Keratinocyte (primary cell): Measurements from ENCODE around the gene LTF. TPM values are rescaled to one million over a fixed set of nuclear protein-coding genes. Genes with fewer than 3 reads are reported as not detected.

ENCODE experiments used
- DNase-seq: peaks from one replicate; pipeline ENCODE4 v3.0.0-alpha.2; 2011; ENCODE audit warnings: low read depth, missing footprints, low spot score
- FAIRE-seq: peaks from 2 replicates; lab custom pipeline; 2011; peaks lifted over from hg19 to GRCh38; lab: Jason Lieb, UNC
- H2AFZ ChIP-seq: 2 replicates; pipeline ENCODE4 v1.6.0; 2012; ENCODE audit warnings: low read length, control low read depth, inconsistent platforms; ENCODE audit not compliant: control insufficient read depth
- H3K27ac ChIP-seq: 2 replicates; pipeline ENCODE4 v1.5.1; 2011; ENCODE audit warnings: low read length; ENCODE audit not compliant: control insufficient read depth, insufficient read depth
- H3K27me3 ChIP-seq: 3 replicates; pipeline ENCODE4 v1.6.0; 2011; ENCODE audit warnings: low read length; ENCODE audit not compliant: control insufficient read depth, insufficient read depth; ENCODE audit errors: extremely low read depth
- H3K36me3 ChIP-seq, 2 experiments: 2 replicates in 1 of 2; 3 replicates in 1 of 2; pipeline ENCODE4 v1.5.1; 2011; ENCODE audit warnings: low read length in 2 of 2, mild to moderate bottlenecking in 1 of 2; ENCODE audit not compliant: control insufficient read depth in 2 of 2, insufficient read depth in 2 of 2; ENCODE audit errors: extremely low read depth in 1 of 2
- H3K4me1 ChIP-seq: 3 replicates; pipeline ENCODE4 v1.5.1; 2011; ENCODE audit warnings: low read length; ENCODE audit not compliant: control insufficient read depth, insufficient read depth; ENCODE audit errors: extremely low read depth
- H3K4me2 ChIP-seq: 3 replicates; pipeline ENCODE4 v1.6.0; 2011; ENCODE audit warnings: low read depth, low read length; ENCODE audit not compliant: control insufficient read depth, insufficient read depth; ENCODE audit errors: extremely low read depth
- H3K4me3 ChIP-seq, 3 experiments: fragments of 200-600 bp in 1 of 3; sonication (generic) in 1 of 3; 2 replicates in 2 of 3; 3 replicates in 1 of 3; pipeline ENCODE4 v1.5.1; 2011 to 2016; ENCODE audit warnings: low read length in 3 of 3, mild to moderate bottlenecking in 3 of 3, control low read depth in 2 of 3, inconsistent platforms in 1 of 3, low read depth in 1 of 3, mixed read lengths in 1 of 3, mixed run types in 1 of 3, moderate library complexity in 1 of 3; ENCODE audit not compliant: control insufficient read depth in 2 of 3, insufficient read depth in 2 of 3; ENCODE audit errors: extremely low read depth in 1 of 3
- H3K79me2 ChIP-seq: 2 replicates; pipeline ENCODE4 v1.6.0; 2012; ENCODE audit warnings: low read length; ENCODE audit not compliant: control insufficient read depth, insufficient read depth
- H3K9ac ChIP-seq: 3 replicates; pipeline ENCODE4 v1.6.0; 2011; ENCODE audit warnings: low read length; ENCODE audit not compliant: control insufficient read depth, insufficient read depth; ENCODE audit errors: extremely low read depth
- H3K9me1 ChIP-seq: 3 replicates; pipeline ENCODE4 v1.6.0; 2011; ENCODE audit warnings: low read length; ENCODE audit not compliant: control insufficient read depth, insufficient read depth; ENCODE audit errors: extremely low read depth
- H3K9me3 ChIP-seq: 2 replicates; pipeline ENCODE4 v1.5.1; 2012; ENCODE audit warnings: low read depth, low read length; ENCODE audit not compliant: control insufficient read depth
- H4K20me1 ChIP-seq: 3 replicates; pipeline ENCODE4 v1.6.0; 2011; ENCODE audit warnings: low read length; ENCODE audit not compliant: control insufficient read depth, insufficient read depth; ENCODE audit errors: extremely low read depth
- CTCF ChIP-seq, 3 experiments: IDR thresholded peaks in 1 of 3; conservative IDR thresholded peaks in 1 of 3; optimal IDR thresholded peaks in 1 of 3; 2 replicates in 2 of 3; 3 replicates in 1 of 3; pipeline versions ENCODE3 to v1.5.1; 2011; ENCODE audit warnings: low read length in 3 of 3, mild to moderate bottlenecking in 3 of 3, moderate library complexity in 2 of 3, control low read depth in 1 of 3, inconsistent platforms in 1 of 3; ENCODE audit not compliant: insufficient read depth in 2 of 3; ENCODE audit errors: extremely low read depth in 1 of 3
- EZH2 ChIP-seq: IDR thresholded peaks from one replicate; pipeline ENCODE4 v1.6.1; 2012; ENCODE audit warnings: inconsistent platforms, mild to moderate bottlenecking, low read length, moderate library complexity
- dilution Hi-C: fragments of 300-500 bp; cut with MboI; formaldehyde crosslinking; loops from one replicate; pipeline ENCODE4 v1.7.0; 2020; ENCODE audit warnings: low sequenced_read_pairs; ENCODE audit not compliant: extremely low pct_ligation_motif_present
- polyA plus RNA-seq, 5 experiments: library from polyadenylated mRNA; depleted of rRNA in 3 of 5; stranded (reverse) in 3 of 5; stranded (forward) in 1 of 5; unstranded in 1 of 5; fragments of >200 nt; gene quantifications; 1 replicate in 1 of 5; 2 replicates in 3 of 5; 3 replicates in 1 of 5; pipeline versions ENCODE4 v1.2.1 to v1.2.3, GENCODE V29; 2011 to 2012; ENCODE audit warnings: missing spikeins in 2 of 5, low read depth in 1 of 5, low replicate concordance in 1 of 5

Gene LTF
- polyA plus RNA-seq, 1 donor (not counting 4 experiments of a cell fraction or from before 2014, with no cell fraction given): not detected

- DNase-seq (no peak), FAIRE-seq (no peak)
- H3K36me3 ChIP-seq: no peaks in the 10 kb centered on the region
- dilution Hi-C loops: no loop called here
- no peaks in the 10 kb centered on the region for H4K20me1 ChIP-seq
- no peak overlapping the region for H3K27ac ChIP-seq
- no peaks in the 10 kb centered on the region for H3K9me3 ChIP-seq
- no peak overlapping the region for H3K4me2 ChIP-seq
- TF ChIP-seq EZH2: no peak
- TF ChIP-seq CTCF (optimal IDR thresholded peaks at IDR 0.05 in 1 of 3, IDR thresholded peaks at IDR 0.05 in 1 of 3, conservative IDR thresholded peaks at IDR 0.05 in 1 of 3; ENCODE audit: extremely low read depth in 1 of 3, insufficient read depth in 2 of 3, low read length in 3 of 3): no peak
- no peak overlapping the region for H2AFZ ChIP-seq
- no peaks in the 10 kb centered on the region for H3K27me3 ChIP-seq
- H3K79me2 ChIP-seq: no peaks in the 10 kb centered on the region
- H3K4me3 ChIP-seq: no peak overlapping the region
- H3K4me1 ChIP-seq: no peaks in the 10 kb centered on the region
- no peaks in the 10 kb centered on the region for H3K9me1 ChIP-seq
- no peak overlapping the region for H3K9ac ChIP-seq
Observed at GRCh38 chr3:46400000-46400734, 64.5 kb downstream of the LTF start.

GRCh38 chr3:46399557-46399956 is 65.1 kb downstream of the LTF start:
- Histone ChIP-seq H2AFZ (no peak overlapping the region), H3K4me3 (no peak overlapping the region), H3K27ac (no peak overlapping the region), H3K36me3 (no peaks in the 10 kb centered on the region), H3K9me3 (no peaks in the 10 kb centered on the region), H3K4me2 (no peak overlapping the region), H3K9me1 (no peaks in the 10 kb centered on the region), H4K20me1 (no peaks in the 10 kb centered on the region), H3K4me1 (no peaks in the 10 kb centered on the region), H3K27me3 (no peaks in the 10 kb centered on the region), H3K79me2 (no peaks in the 10 kb centered on the region), H3K9ac (no peak overlapping the region)
- TF ChIP-seq CTCF (optimal IDR thresholded peaks at IDR 0.05 in 1 of 3, IDR thresholded peaks at IDR 0.05 in 1 of 3, conservative IDR thresholded peaks at IDR 0.05 in 1 of 3; ENCODE audit: extremely low read depth in 1 of 3, insufficient read depth in 2 of 3, low read length in 3 of 3) (no peak), EZH2 (no peak)
- dilution Hi-C loops: no loop called here
- FAIRE-seq (no peak), DNase-seq (no peak)
